ENCODE results near the gene SETD2.

DNA sequence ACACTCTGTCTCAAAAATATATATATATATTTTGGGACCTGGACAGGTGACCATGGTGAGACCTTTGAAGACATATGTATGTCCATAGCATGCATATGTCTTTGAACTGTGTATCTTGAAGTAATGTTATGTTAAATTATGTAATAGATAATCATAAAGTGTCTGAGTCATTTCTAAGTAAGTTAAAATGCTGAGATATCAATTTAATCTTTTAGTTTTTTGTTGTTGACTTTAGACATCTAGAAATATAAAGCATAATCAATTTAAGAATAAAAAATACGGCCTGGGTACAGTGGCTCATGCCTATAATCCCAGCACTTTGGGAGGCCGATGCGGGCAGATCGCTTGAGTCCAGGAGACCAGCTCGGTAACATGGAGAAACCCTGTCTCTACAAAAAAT, 12.7 kb upstream of the SETD2 start:
- TF ChIP-seq, protein P1, sequence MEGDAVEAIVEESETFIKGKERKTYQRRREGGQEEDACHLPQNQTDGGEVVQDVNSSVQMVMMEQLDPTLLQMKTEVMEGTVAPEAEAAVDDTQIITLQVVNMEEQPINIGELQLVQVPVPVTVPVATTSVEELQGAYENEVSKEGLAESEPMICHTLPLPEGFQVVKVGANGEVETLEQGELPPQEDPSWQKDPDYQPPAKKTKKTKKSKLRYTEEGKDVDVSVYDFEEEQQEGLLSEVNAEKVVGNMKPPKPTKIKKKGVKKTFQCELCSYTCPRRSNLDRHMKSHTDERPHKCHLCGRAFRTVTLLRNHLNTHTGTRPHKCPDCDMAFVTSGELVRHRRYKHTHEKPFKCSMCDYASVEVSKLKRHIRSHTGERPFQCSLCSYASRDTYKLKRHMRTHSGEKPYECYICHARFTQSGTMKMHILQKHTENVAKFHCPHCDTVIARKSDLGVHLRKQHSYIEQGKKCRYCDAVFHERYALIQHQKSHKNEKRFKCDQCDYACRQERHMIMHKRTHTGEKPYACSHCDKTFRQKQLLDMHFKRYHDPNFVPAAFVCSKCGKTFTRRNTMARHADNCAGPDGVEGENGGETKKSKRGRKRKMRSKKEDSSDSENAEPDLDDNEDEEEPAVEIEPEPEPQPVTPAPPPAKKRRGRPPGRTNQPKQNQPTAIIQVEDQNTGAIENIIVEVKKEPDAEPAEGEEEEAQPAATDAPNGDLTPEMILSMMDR (IDR thresholded peaks at IDR 0.05; ENCODE audit: low read depth, low read length) = no peak
- TF ChIP-seq EZH2phosphoT487 (IDR thresholded peaks at IDR 0.05; ENCODE audit: low read depth) = no peak
